Colon (tissue), 2 donors: ENCODE results near the gene JPH3.
"Not testable (repeated sequence)": the region's sequence is repeated elsewhere in the genome, so short reads cannot be mapped to it uniquely, and the experiment has no call there.

ENCODE experiments used
- FAIRE-seq: peaks from 2 replicates; lab custom pipeline; 2012; peaks lifted over from hg19 to GRCh38; lab: Jason Lieb, UNC
- donor health status: control.
- donor health status: control.

JPH3 gene

DNA sequence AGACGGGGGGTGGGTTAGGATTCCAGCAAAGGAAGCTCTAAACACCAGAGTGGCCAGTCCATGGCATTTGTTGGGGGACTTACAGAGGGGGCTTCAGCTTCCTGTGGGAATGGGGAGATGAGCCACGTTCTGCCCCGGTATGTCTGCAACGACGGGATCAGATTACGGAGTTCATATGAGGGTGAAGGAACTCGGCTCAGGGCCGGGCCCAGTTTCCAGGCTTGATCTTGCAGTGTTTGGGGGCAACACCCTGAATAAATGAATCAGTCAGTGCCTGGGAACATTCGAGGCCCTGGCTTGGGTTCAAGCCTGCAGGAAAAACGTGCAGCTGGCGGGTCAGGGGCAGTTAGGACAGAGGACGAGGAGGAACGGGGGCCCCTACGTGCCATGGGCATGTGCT lies 54.0 kb downstream of the JPH3 start:
- no peak for FAIRE-seq

DNA sequence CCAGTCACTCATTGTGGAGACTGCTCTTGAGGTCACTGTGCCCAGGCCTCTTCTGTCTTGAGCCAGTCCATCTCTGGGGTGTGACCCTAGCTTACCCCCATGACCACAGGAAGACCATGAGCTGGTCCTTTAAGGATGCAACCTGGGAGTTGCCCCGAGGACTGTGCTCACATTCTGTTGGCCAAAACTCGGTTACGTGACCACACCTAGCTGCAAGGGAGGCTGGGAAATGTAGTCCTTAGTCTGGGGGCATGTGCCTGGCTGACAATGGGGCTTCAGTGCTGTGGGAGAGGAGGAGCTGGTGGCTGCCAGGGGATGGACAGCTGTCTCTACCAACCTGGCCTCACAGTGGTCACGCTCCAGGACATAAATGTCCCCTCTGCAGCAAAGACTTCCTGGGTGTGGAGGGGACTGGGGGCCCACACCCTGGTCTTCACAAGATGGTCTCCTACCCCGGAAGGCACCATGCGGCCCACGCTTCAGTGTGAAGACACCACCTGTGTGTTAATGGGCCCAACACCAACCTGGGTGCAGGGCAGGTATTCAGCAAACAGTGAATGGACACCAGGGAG lies 55.4 kb downstream of the JPH3 start:
- FAIRE-seq, result no peak

DNA sequence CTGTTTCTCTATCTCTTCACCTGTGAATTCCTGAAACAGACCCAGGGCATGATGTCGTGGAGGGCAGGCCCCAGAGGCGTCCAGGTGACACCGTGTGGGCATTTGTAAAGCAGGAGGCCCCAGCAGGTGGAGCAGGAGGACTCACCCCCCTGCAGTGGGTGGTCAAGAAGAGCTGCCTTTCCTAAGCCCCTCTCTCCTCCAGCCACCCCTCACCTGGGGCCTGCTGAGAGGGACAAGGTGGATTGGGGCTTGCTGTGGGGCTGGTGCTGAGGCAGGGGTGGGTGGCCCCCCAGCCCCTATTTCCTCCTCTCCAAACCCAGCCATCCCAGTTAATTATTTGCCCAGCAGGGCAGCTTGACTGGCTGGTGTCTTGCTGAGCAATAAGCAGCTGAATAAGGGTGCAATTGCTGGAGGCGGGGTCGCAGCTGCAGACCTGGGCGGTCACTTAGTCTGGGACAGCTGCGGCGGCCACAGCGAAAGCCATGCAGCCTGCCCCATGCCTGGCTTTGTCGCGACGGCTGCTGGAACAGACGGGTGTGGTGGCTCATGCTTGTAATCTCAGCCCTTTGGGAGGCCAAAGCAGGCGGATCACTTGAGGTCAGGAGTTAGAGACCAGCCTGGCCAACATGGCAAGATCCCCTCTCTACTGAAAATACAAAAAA lies 56.4 kb downstream of the JPH3 start:
- no peak for FAIRE-seq

DNA sequence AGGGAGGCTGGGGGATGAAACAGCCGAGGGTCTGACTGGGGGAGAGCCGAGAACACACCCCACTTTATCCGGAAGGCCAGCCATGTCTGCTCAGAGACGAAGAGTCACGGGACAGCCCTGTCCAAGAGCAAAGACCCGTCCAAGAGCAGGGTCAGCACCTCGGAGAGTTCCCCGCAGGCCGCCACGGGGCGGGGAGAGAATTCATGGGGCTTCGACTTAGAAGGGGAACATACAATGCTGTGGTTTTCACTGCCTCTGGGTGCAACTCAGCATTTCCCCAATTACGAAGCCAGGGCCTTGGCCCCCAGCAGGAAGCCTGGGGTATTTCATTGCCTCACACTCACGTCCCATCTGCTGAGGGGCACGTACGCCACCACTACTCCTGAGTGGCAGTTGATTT lies 59.3 kb downstream of the JPH3 start:
- FAIRE-seq, result no peak

DNA sequence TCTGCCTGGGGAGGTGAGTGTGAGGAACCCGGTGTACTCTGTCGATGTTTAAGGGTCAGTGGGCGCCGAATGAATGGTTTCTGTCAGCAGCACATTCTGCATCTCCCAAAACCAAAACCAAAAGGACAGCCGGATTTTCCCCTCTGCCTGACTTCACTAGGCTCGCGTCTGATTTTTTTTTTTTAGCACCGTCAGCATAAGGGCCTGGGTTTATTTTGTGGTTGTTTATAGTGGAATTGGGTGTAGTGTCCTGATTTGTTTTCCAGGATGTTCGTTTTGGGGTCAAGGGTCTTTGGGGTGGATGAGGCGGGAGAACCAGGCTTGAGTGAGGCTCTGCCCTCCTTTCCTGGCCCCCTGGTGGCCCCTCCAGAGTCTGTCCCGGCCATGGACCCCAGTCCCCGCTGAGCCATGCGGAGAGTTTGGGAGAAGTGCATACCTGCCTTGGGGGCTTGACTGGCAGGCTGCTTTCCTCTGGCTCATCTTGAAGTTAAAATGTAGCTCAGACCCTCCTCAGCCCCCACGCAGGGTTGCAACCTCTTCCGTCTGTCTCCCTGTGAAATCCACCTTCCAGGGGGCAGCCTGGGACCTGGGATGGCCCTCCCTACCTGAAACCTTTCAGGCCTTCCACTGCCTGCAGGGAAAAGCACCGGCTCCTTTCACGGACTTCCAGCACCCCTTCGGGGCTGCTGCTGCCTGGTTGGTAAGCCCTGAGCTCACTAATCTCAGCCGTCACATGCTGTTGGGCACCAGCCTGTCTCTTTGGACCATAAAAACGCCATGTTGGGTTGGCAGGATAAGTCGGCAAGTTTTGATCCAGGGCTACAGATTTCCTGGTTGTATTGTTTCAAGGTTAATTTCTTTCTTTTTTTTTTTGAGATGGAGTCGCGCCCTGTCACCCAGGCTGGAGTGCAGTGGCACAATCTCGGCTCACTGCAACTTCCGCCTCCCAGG lies 60.2 kb downstream of the JPH3 start:
- no peak for FAIRE-seq

DNA sequence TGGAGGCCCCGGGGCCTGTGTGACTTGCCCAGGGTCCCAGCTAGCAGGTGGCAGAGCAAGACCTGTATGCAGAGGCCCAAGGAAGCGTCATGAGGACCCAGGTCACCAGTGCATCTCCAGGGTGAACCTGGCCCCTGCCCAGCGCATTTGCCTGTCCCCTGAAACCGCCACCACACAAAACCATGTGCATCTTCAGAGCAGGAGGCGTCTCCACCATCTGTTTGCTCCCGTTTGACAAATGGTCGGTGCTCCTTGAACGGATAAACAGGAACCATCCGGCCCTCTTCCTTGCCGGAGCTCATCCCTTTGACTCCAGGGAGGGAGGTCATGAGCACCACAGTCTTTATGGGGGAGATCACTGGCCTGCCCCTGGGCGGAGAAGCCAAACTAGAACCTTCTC lies 62.5 kb downstream of the JPH3 start:
- FAIRE-seq, result no peak

DNA sequence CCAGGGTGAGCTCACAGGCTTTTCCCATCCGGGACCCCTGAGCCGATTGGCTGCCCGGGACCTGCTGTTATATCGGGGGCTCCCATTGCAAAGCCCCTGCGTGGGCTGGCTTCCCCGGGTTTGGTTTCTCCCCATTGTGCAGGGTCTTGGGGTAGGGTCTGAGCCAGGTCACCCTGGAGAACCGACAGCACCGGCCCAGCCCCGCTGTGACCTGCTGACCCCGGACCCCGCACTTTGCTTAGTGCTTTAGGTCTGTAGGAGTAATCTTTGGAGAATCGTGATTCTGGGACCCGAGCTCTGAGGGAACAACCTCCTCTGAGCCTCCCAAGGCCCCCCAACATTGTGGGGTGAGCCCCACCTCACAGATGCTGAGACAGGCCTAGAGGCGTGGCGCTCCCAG lies 62.9 kb downstream of the JPH3 start:
- FAIRE-seq, result no peak

DNA sequence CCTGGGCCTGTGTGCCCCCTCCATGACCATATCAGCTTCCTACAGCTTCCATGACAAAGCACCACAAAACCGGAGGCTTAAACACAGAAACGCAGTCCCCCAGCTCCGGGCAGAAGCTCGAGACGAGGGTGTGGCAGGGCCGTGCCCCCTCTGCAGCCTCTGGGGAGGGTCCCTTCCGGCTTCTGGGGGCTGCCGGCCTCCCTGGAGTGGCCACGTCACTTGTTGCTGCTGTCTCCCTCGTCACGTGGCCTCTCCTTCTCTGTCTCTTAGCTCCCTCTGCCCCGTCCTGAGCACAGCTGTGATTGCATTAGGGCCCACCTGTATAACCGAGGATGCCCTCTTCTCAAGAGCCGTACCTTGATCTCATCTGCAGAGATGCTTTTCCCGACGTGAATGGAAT lies 64.6 kb downstream of the JPH3 start:
- FAIRE-seq, result no peak

DNA sequence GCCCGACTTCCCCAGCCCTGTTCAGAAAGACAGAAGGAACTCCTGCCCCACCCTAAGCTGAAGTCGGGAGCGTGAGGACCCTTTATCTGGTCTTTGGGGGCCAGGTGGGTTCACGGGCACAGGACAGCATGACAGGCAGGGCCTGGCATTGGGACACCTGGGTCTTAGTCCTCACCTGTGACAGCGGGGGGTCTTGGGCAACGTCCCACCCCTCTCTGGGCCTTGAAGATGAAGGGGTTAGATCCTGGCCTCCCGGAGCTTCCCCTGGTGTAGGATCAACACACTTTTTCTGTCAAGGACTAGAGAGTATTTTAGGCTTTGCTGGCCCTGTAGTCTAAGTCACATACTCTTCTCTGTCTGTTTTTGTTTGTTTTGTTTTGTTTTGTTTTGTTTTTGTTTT lies 65.1 kb downstream of the JPH3 start:
- no peak for FAIRE-seq

DNA sequence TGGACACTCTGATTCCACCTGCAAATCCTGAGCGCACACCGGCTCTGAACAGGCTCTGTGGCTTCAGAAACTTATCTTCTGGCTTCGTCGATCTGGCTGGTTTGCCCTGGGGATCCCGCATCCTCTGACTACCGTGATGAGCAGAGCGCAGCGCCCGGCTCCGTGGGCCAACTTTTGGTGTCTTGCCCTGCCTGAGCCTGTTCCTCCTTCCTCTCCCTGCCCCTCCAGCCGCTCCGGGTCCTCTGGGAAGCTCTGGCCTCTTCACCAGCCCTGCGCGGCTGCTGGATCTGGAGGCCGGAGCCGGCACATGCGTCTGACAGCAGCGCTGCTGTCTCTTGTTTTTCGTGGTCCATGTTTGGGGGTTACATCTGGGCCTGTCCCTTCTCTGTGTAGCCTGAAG lies 65.6 kb downstream of the JPH3 start:
- no peak for FAIRE-seq

DNA sequence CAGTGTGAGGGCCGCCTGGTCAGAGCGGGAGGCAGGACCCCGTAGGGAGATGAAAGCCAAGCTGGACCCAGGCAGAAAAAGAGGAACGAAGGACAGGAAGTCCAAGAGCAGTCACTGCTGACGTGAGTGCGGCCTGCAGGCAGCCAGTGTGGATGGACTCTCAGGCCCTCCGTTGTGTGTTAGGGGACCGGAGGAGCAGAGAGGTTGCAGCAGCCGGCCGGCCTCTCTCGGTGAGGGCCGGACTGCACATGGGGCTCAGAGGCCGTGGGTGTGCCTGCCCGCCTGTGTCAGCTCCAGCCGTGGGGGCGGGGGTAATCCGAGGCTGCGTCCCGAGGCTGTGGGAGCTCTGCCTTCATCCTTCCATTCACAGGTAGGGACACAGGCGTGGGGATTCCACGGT lies 67.4 kb downstream of the JPH3 start:
- FAIRE-seq, result no peak

DNA sequence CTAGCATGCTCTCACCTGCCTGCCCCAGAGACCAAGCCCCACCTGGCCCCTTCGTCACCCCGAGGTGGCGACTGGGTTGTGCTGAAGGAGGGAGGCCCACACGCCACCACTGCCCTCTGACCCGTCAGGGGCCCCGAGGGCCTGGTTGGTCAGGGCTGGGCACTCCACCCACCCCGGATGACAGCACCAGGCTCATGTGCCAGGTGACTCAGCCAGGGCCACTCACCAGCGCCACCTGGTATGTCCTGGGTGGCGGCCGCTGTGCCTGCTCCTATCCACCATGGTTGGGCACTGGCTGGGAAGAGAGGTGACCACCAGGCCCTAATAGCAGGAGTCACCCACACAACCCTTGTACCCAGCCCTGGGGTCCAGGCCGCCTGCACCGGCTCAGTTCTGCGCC lies 68.9 kb downstream of the JPH3 start:
- FAIRE-seq, result no peak

DNA sequence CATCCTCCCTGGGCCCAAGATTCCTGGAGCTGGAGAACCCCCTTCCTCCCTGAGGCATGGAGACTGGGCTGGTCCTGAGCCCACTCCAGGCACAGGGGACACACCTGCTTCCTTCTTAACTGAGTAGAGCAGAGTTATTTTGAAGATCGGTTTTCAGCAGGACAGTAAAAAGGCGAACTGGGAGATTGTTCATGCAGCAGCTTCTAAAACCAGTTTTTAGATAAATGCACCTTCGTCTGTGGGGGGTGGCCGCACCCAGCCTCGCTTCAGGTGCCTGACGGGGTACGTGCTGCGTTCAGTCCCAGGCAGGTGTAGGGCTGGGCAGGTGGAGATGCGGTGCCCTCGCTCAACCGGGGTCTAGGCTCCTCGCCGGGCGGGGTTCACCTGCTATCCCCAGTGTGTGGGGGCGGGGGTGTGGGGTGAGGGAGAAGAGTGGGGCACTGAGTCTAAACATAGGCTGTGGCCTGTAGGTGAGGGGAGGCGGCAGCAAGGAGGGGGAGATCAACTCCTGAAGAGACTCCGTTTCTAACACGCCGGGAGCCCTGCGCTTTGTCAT lies 69.5 kb downstream of the JPH3 start:
- FAIRE-seq, result no peak

DNA sequence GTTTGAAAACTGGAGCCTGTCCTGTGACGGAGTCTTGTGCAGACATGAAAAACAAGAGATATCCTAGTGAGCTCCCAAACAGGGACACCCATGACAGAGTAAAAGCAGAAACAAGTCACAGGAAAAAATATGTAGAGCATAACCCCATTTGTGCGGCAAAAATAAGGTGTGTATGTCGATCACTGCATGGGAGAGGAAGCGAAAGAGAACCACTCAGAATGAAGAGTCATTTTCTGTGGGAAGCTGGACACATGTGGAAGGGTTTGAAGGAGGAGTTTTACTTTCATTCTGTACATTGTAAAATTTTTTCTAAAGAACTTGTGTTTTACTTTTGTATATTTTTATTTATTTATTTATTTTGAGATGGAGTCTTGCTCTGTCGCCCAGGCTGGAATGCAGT lies 72.1 kb downstream of the JPH3 start:
- no peak for FAIRE-seq

DNA sequence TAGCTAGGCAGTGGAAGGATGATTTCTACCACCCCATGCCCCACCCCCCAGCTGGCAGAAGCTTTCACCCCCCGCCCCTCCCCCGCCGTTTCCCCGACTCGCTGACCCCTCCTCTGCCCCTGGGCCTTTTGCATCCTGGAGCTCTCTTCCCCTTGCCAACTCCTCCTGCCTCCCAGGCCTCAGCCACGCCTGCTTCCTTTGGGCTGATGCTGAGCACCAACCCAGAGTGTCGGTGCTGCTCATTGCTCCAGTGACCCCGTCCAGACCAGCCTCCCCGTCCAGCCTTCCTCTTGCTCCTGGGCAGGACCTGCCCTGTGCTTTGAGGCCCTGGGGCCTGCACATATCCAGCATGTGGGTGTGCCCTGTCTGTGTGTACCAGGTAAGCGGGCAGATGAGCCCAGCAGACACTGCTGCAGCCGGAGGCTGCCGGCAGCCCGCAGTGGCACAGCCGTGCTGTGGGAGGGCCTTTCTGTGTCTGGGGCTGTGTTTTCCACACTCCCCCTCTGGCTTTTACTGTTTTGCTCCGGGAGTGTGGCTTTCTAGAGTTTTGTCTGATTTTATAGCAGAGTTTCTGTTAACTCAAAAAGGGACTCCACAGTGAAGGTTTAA lies 72.9 kb downstream of the JPH3 start:
- no peak for FAIRE-seq

DNA sequence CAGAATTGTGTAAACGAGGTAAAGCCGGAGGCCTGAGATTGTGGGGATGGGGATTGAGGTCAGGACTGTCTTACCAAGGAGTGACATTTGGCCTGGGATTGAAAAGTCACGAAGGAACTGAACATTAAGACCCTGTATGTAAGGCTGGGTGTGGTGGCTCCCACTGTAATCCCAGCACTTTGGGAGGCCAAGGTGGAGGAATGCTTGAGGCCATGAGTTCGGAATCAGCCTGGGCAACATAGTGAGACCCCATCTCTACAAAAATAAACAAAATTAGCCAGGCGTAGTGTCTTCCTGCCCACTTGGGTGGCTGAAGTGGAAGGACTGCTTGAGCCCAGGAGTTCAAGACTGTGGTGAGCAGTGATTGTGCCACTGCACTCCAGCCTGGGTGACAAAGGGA lies 75.5 kb downstream of the JPH3 start:
- FAIRE-seq, result no peak

DNA sequence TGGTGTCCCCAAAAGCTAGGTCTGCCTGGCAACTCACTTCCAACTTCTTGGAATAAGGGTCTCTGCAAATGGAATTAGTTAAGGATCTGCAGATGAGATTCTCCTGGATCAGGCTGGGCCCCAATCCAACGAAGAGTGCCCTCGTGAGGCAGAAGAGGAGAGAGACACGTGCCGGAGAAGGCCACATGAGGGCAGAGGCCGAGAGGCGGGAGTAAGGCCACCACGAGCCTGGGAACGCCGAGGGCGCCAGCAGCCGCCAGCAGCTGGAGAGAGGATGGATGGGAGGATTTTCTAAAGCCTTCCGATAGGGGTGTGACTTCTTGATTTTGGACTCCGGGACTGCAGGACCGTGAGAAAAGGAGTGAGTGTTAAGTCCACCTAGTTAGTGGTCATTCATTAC lies 76.3 kb downstream of the JPH3 start:
- no peak for FAIRE-seq

DNA sequence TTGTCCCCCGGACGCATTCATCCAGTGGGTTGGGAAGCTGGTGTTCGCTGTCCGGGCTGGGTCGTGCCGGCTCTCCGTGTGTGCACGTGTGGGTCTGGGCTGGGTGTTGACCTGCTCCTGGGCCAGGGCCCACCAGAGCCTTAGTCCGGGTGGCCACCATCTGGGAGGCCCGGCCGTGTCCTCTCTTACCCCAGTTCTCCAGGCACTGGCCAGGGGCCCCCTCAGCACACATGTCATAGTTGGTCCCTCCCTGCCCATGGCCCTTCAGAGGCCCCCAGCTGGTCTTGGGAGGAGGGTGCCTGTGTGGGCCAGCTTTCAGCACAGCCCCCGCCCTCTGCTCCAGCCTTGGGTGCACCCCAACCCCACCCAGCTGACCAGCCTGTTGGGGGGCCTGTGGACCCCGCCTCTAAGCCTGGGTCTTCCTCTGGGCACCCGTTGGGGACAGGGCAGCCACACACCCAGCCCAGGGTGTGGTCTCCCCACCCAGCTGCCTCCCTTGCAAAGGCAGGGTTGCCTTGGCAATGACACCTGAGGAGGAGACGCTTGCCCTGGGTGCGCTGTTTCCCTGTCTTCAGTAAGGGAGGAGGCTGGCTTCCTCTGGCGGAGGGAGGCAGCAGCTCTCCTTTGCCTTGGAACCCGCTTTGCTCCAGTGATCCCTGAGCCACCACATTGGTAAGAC lies 77.4 kb downstream of the JPH3 start:
- FAIRE-seq, result no peak

DNA sequence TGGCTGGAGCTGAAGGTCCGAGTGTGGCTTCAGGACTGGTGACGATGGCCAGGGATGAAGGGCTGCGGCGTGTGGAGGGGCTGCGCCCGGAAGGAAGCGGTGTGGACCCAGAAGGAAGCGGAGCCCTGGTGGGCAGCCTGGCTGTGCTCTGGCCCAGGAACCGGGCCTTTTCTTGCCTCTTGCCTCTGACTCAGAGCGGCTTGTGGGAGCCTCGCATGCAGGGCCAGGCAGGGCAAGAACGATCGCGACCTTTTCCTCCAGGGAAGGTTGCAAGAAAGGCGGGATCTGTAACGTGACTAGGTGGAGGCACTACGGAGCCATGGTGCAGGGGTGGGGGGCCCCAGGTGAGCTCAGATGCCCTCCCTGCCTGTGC lies 78.0 kb downstream of the JPH3 start:
- FAIRE-seq, result no peak

DNA sequence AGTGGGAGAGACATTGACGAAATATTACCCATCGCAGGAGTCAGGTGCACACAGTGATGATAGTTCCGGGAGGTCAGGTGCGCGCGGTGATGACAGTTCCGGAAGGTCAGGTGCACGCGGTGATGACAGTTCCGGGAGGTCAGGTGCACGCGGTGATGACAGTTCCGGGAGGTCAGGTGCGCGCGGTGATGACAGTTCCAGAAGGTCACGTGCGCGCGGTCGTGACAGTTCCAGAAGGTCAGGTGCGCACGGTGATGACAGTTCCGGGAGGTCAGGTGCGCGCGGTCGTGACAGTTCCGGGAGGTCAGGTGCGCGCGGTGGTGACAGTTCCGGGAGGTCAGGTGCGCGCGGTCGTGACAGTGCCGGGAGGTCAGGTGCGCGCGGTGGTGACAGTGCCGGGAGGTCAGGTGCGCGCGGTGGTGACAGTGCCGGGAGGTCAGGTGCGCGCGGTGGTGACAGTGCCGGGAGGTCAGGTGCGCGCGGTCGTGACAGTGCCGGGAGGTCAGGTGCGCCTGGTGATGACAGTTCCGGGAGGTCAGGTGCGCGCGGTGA lies 78.8 kb downstream of the JPH3 start:
- FAIRE-seq, result not testable (repeated sequence)

DNA sequence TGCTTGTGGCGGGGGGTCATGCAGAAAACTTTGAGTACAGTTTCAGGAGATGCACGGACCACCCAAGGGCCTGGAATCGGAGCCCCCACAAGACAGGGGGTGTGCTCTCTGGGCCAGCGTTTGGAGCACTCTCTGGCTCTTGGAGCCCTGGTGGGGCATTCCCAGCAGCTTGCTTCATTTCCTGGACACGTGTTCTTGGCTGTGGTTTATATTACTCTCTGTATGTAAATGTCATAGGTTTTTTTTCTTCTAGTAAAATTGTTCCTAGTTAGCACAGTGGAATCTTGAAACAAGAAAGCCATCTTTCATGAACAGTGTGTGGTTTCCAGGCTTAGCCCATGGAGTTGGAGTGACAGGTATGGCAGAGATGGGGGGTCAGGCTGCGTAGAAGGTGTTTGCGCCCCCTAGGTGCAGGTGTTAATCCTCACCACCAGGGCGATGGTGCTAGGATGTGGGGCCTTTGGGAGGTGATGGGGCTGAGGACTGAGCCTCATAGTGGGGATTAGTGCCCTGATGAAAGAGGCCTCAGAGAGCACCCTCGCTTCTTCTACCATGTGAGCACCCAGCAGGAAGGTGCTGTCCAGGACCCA lies 79.8 kb downstream of the JPH3 start:
- no peak for FAIRE-seq
